ENCODE data around the gene TP53I3.
"Not testable (repeated sequence)": the region's sequence is repeated elsewhere in the genome, so short reads cannot be mapped to it uniquely, and the experiment has no call there.

Gene TP53I3

GRCh38 chr2:24084386-24085199 is at the start of gene TP53I3:
Gene TP53I3 (minus strand): TSS chr2:24084834. CDS start chr2:24084326, 508 bp downstream.
- FAIRE-seq, result no peak

GRCh38 chr2:24132543-24132942 is 47.9 kb upstream of the TP53I3 start:
- no peak for FAIRE-seq

- FAIRE-seq, result no peak
These were observed 41.3 kb upstream of the TP53I3 start for GRCh38 chr2:24125956-24126355.

GRCh38 chr2:24123922-24124580 is 39.4 kb upstream of the TP53I3 start:
- FAIRE-seq, result no peak

GRCh38 chr2:24123195-24123921 is 38.7 kb upstream of the TP53I3 start, which contains the start of the genes FAM228B and PFN4:
Gene FAM228B (plus strand): TSS chr2:24123469. CDS start chr2:24124362, 893 bp downstream.
Gene PFN4 (minus strand): TSS chr2:24123334. CDS start chr2:24122535, 799 bp downstream.
- FAIRE-seq, result no peak

GRCh38 chr2:24122366-24123194 is 37.9 kb upstream of the TP53I3 start:
- FAIRE-seq, result no peak

GRCh38 chr2:24121469-24121868 is 36.8 kb upstream of the TP53I3 start:
- FAIRE-seq, result no peak

- FAIRE-seq, result no peak
These were observed 36.4 kb upstream of the TP53I3 start for GRCh38 chr2:24121066-24121465.

- FAIRE-seq, result no peak
These were observed 33.3 kb upstream of the TP53I3 start for GRCh38 chr2:24117902-24118301.

GRCh38 chr2:24115057-24115456 is 30.4 kb upstream of the TP53I3 start:
- no peak for FAIRE-seq

GRCh38 chr2:24111407-24111901 is 26.8 kb upstream of the TP53I3 start:
- FAIRE-seq, result no peak

GRCh38 chr2:24110660-24111303 is 26.1 kb upstream of the TP53I3 start:
- no peak for FAIRE-seq

GRCh38 chr2:24109431-24109830 is 24.8 kb upstream of the TP53I3 start:
- FAIRE-seq, result not testable (repeated sequence)

GRCh38 chr2:24107336-24107735 is 22.7 kb upstream of the TP53I3 start:
- no peak for FAIRE-seq

GRCh38 chr2:24106786-24107185 is 22.2 kb upstream of the TP53I3 start:
- no peak for FAIRE-seq

GRCh38 chr2:24105816-24106215 is 21.2 kb upstream of the TP53I3 start:
- no peak for FAIRE-seq

- no peak for FAIRE-seq
These were observed 20.3 kb upstream of the TP53I3 start for GRCh38 chr2:24104906-24105305.

- no peak for FAIRE-seq
These were observed 19.5 kb upstream of the TP53I3 start for GRCh38 chr2:24104110-24104650.

- no peak for FAIRE-seq
These were observed 18.0 kb upstream of the TP53I3 start for GRCh38 chr2:24102677-24103076.

GRCh38 chr2:24101992-24102391 is 17.4 kb upstream of the TP53I3 start:
- no peak for FAIRE-seq

GRCh38 chr2:24100732-24101131 is 16.1 kb upstream of the TP53I3 start:
- FAIRE-seq, result not testable (repeated sequence)

Measured in islet of Langerhans (tissue), 1 donor.